GM18519 (cell line): ENCODE results near the gene NFKBIZ.
A peak's percentile ranks its signal among the peaks of the same experiment; 100 is the strongest.

ENCODE experiments used
- ATAC-seq: cut with Tn5 transposase; IDR thresholded peaks from one replicate; pipeline ENCODE4 v1.9.1; 2021; ENCODE audit warnings: mild to moderate bottlenecking, moderate library complexity; ENCODE audit not compliant: unreplicated experiment, low FRiP score

Gene NFKBIZ

DNA sequence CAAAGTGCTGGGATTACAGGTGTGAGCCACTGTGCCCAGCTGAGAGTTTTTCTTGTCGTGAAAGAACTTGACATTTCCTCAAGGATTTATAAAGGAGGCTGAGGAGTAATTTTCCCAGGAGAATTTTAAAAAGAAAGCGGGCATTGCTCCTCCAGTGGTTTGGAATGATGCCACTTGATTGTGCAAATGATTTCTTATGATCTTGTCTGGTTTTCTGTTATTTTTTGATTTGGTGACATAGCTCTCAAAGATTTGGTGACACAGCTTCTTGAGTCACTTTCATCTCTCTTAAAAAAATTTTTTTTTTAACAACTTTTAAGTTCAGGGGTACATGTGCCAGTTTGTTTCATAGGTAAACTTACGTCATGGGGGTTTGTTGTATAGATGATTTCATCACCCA, 24.6 kb upstream of the NFKBIZ start:
- no peak for ATAC-seq

DNA sequence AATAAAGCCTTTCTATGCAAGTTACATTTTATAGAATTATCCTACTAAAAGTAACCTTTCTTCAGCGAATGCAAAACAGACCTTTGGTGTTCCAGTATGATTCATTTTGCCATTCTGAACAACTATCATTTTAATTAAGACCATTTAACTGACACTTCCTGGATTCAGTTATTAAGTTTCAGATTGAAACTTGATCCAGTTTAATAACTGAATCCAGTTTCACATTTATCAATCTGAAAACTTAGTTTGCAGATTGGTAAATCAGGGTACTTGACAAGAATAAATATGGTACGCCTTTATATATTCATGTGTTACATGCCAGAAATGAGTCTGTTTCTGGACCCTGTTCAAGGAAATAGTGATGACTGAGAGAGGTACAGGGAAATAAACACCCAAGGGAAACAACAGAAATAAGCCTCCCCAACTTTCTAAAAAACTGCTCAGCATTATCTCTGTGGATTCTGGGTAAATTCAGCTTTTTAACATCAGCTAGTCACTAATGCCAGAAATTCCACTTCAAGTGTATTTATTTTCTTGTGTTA, 23.3 kb upstream of the NFKBIZ start:
- ATAC-seq: no peak

DNA sequence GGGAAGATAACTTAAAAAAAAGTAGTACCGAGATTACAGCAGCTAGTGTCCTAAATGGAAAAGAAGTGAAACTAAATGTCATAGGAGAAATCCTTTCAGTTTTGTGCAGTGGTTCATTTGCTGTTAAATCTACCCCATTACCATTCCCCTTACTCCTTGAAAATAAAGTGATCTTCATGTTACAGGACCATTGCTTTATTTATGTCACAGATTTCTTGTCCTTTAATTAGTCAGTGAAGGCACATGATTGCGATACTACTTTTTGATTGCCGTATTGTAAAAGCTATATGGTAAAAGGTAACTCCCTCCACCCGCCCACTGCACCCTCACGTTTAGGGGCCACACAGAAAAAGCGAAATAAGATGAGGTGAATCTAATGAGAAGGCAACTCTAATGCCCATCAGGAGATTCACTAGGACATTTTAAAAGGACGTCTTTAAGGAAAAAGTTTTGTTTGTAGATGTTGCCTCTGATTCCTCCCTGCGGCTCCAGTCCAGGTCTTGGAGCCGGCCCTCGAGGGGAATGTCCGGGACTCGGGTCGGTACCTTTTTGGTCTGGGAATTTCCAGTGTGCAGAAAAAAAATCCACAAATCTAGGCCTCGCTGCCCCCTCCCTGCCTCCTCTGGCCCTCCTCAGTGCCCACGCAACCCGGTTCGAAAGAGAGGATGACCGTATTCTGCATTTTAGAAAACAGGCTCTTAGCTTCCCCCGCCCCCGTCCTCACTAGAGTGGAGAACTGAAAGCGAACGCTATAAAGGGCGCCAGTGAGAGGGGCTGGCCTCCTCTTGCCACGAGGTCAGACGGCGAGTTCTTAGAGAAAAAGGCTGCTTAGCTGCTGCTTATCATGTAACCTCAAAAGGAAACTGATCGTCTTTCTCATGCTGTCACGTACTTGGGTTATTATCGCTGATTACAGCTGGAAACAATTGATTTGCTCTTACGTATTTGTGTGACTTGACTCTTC, 21.8 kb upstream of the NFKBIZ start:
- ATAC-seq: peak; percentile 74

- no peak for ATAC-seq
Measured at GRCh38 chr3:101828276-101828675, 21.0 kb upstream of the NFKBIZ start.

GRCh38 chr3:101828691-101829436, 20.4 kb upstream of the NFKBIZ start:
- ATAC-seq: peak; percentile 35

DNA sequence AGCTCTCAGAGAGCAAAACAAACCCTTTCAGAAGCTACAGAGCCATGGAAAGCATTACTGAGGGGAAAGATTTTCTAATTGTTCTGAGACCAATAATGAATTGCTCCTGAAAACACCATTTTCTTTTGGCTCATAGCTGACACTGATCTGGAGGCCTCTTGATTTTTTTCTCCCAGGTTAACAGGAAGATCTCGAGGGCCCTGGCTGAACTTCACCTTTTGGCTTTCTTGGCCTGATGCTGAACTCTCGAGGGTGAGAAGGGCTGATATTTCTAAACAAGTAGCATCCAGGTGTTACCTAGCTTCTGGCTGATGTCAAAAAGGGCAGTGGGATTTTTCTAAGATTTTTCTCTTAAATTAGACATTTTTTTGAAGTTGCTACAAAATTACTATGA, 19.9 kb upstream of the NFKBIZ start:
- no peak for ATAC-seq

DNA sequence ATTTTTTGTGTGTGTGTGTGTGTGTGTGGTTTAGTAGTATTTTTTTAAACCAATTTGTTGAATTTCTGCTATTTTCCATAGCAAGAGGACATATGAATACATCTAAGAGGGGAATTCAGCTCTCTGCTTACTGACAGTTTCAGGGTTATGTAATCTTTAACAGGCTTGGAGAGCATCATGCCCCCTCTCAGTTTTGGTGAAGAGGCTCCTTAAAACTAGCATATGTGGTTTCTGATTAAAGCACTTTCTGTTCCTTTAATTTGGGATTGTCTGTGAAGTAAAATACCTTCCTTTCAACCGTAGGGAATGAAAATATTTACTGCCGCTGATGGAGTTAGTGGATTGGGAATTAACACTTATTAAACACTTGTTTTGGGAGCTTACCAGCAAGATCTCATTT, 19.4 kb upstream of the NFKBIZ start:
- no peak for ATAC-seq

GRCh38 chr3:101833446-101833974, 15.8 kb upstream of the NFKBIZ start:
- no peak for ATAC-seq

DNA sequence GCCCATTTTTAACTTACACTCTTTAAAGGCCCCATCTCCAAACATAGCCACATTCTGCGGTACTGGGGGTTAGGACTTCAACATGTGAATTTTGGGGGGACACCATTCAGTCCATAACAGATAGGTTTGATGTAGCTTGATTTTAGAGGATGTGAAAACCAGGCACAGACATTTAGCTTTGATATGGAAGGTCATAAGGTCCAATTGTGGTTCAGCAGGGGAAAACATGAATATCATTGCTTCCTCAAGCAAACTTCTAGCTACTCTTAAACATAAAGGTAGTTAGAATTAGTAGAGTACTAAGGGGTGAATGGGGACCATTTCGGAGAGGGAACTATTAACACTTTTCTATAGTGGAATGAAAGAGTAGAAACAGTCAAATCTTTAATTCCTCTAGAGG, 13.6 kb upstream of the NFKBIZ start:
- no peak for ATAC-seq

GRCh38 chr3:101836160-101836559, 13.2 kb upstream of the NFKBIZ start:
- ATAC-seq: no peak

- ATAC-seq: no peak
Measured at GRCh38 chr3:101836652-101837598, 12.4 kb upstream of the NFKBIZ start.

DNA sequence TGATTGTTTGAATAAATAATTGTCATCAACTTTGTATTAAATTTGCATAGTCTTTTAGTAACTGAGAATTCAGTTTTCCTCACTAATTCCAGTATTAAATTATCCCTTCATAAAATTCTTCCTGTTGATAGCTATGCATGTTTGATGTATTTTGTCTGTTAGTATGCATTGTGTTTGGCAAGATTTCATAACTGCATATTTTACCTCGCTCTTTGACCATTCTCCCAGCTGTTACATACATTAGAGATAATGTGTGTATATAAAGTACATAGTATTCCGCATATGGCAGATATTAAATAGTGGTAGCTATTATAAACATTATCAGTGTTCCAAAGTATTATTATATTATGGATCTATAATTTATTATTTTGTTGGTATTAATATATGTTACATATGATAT, 10.6 kb upstream of the NFKBIZ start:
- ATAC-seq: no peak

GRCh38 chr3:101840066-101840465, 9.2 kb upstream of the NFKBIZ start:
- ATAC-seq: no peak

DNA sequence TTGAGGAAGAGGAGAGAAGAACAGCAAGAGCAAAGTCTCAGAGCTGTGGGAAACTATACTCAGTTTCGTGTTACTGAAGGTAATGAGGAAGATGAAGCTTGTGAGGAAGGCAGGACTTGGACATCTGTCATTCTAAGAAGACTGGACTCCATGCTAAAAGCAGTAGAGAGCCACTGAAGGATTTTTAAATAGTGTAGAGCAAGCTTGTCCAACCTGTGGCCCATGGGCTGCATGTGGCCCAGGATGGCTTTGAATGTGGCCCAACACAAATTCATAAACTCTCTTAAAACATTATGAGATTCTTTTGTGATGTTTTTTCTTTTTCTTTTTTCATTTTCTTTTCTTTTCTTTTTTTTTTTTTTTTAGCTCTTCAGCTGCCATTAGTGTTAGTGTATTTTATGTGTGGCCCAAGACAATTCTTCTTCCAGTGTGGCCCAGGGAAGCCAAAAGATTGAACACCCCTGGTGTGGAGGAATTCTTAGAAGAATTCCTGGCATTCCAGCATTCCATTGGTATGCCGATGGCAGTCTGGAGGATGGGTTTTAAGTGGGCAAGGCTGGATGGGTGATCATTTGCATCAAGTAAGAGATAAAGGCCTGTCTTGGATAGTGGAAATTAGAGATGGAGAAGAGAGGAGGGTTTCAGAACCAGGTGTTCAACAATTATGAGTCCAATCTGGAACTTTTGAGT, 6.9 kb upstream of the NFKBIZ start:
- no peak for ATAC-seq

DNA sequence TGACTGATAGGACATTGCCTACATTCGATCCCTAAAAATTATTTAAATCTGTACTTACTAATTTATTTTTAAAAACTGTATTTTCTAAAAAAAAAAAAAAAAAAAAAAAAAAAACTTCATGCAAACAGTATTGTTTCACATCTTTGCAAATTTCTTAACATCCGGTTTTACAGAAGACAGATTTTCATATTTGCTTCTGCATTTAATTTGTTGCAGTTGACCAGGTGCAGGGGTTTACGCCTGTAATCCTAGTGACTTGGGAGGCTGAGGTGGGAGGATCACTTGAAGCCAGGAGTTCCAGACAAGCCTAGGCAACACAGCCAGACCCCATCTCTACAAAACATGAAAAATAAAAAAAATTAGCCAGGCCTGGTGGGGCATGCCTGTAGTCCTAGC, 6.4 kb upstream of the NFKBIZ start:
- ATAC-seq: no peak

- ATAC-seq: no peak
Measured at GRCh38 chr3:101845425-101845824, 3.9 kb upstream of the NFKBIZ start.

DNA sequence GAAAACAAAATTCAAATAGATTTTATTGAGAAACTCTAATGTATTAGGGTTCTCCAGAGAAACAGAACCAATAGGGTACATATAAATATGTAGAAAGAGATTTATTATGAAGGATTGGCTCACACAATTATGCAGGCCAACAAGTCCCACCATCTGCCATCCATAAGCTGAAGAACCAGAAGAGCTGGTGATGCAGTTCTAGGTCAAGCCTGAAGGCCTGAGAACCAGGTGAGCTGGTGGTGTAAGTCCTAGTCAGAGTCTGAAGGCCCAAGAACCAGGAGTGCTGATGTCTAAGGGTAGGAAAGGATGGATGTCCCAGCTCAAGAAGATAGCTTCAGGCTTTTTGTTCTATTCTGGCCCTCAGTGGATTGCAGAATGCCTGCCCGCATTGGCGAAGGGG, 2.6 kb upstream of the NFKBIZ start:
- ATAC-seq: no peak

DNA sequence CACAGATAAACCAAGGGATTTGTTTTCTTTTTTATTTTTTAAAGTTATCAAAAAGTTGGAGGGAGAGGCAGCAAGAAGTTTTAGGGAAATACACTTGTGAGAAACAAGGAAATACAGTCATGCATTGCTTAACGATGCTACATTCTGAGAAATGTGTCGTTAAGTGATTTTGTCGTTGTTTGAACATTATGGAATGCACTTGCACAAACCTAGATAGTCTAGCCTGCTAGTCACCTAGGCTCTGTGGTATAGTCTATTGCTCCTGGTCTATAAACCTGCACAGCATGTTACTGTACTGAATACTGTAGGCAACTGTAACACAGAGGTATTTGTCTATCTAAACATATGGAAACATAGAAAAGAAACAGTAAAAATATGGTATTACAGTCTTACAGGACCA, 2.0 kb upstream of the NFKBIZ start:
- no peak for ATAC-seq

- ATAC-seq: no peak
Measured at GRCh38 chr3:101848326-101848725, 988 bp upstream of the NFKBIZ start.
